Rectal smooth muscle tissue (tissue), 1 donor: ENCODE data around the gene MTREX.

Experiments
- H3K27ac ChIP-seq: one replicate; pipeline ENCODE4 v1.7.0; 2013; ENCODE audit warnings: low read depth, low read length, inconsistent platforms
- H3K27me3 ChIP-seq: one replicate; pipeline ENCODE4 v1.7.0; 2013; ENCODE audit warnings: low read length; ENCODE audit not compliant: control insufficient read depth, insufficient read depth
- H3K36me3 ChIP-seq: one replicate; pipeline ENCODE4 v1.7.0; 2013; ENCODE audit warnings: low read length; ENCODE audit not compliant: control insufficient read depth, insufficient read depth
- H3K4me1 ChIP-seq: one replicate; pipeline ENCODE4 v1.7.0; 2013; ENCODE audit warnings: low read length; ENCODE audit not compliant: control insufficient read depth, insufficient read depth
- H3K4me3 ChIP-seq: one replicate; pipeline ENCODE4 v1.7.0; 2013; ENCODE audit warnings: low read length
- H3K9ac ChIP-seq: one replicate; pipeline ENCODE4 v1.7.0; 2013; ENCODE audit warnings: low read length

Gene MTREX

DNA sequence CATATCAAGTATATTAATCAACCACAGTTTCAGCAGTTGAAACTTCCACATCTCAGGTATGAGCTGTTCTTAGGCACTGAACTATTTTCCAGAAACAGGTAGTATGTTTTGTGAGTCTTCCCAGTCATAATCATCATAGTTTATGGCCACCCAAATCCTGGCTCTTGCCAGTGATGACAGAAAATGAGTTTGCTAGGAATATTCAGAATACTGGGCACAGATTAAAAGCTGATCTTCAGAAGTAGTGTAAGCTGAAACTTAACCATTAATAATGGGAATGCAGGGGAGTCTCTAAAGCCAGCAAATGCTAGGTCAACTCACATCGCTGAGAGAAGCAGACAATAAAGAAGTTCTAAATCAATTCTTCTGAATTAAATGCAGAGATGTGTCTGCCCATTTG is 162.5 kb downstream of the MTREX start:
- Histone ChIP-seq H3K36me3 (no peaks in the 10 kb centered on the region), H3K9ac (no peak overlapping the region), H3K4me1 (peaks cover 10% of the 10 kb centered on the region), H3K27ac (peak overlapping the region; percentile 2), H3K27me3 (no peaks in the 10 kb centered on the region), H3K4me3 (no peak overlapping the region)

DNA sequence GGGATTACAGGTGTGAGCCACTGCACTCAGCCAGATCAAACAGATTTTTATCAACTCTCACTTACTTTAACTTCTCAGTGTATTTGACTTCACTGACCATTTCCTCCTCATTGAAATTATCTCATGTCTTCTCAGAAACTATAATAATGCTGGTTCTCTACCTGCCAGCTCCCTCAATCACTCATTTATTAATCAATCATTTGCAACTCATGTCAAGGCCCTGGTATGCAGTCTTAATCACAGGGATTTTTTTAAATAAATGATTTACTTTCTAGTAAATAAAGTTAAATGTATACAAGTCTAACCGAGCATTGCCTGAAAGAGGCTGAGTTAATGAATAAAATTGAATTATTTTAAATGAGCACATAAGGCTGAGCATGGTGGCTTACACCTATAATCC is 163.7 kb downstream of the MTREX start:
- H3K4me3 ChIP-seq = no peak overlapping the region
- no peaks in the 10 kb centered on the region for H3K36me3 ChIP-seq
- no peaks in the 10 kb centered on the region for H3K27me3 ChIP-seq
- H3K4me1 ChIP-seq = peaks cover 10% of the 10 kb centered on the region
- no peak overlapping the region for H3K9ac ChIP-seq
- H3K27ac ChIP-seq = no peak overlapping the region

DNA sequence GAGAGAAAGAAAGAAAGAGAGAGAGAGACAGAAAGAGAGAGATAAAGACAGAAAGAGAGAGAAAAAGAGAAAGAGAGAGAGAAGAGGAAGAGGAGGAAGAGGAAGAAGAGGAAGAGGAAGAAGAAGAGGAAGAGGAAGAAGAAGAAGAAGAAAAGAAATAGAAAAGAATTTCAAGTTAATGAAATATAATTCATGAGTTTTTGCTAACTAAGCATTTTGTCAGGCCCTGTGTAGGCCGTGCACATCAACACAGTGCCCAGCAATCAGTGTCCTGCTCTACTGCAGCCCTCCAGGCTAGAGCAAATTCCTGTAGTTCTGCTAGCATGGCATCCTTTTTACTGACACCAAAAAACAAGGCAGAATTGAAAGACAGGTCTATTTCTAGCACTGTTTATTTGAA is 164.9 kb downstream of the MTREX start:
- Histone ChIP-seq H3K4me1 (peaks cover 10% of the 10 kb centered on the region), H3K9ac (no peak overlapping the region), H3K27ac (no peak overlapping the region), H3K4me3 (no peak overlapping the region), H3K36me3 (no peaks in the 10 kb centered on the region), H3K27me3 (no peaks in the 10 kb centered on the region)
